ENCODE data around the gene IL15.

The IL15 gene

GRCh38 chr4:141757287-141757686 lies 120.9 kb downstream of the IL15 start:
- no peak overlapping the region for H3K4me3 ChIP-seq (ENCODE audit: low read depth in 1 of 2, low read length in 1 of 2)
- no peaks in the 10 kb centered on the region for H3K4me1 ChIP-seq (ENCODE audit: control insufficient read depth in 1 of 2, insufficient read depth in 1 of 2, low read depth in 1 of 2, low read length in 1 of 2)
- H3K9me3 ChIP-seq = peaks cover 3% of the 10 kb centered on the region
- no peak overlapping the region for H3K27ac ChIP-seq
- no peaks in the 10 kb centered on the region for H3K27me3 ChIP-seq
- TF ChIP-seq, protein P1, sequence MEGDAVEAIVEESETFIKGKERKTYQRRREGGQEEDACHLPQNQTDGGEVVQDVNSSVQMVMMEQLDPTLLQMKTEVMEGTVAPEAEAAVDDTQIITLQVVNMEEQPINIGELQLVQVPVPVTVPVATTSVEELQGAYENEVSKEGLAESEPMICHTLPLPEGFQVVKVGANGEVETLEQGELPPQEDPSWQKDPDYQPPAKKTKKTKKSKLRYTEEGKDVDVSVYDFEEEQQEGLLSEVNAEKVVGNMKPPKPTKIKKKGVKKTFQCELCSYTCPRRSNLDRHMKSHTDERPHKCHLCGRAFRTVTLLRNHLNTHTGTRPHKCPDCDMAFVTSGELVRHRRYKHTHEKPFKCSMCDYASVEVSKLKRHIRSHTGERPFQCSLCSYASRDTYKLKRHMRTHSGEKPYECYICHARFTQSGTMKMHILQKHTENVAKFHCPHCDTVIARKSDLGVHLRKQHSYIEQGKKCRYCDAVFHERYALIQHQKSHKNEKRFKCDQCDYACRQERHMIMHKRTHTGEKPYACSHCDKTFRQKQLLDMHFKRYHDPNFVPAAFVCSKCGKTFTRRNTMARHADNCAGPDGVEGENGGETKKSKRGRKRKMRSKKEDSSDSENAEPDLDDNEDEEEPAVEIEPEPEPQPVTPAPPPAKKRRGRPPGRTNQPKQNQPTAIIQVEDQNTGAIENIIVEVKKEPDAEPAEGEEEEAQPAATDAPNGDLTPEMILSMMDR (IDR thresholded peaks at IDR 0.05) = no peak
- no peaks in the 10 kb centered on the region for H3K36me3 ChIP-seq

DNA sequence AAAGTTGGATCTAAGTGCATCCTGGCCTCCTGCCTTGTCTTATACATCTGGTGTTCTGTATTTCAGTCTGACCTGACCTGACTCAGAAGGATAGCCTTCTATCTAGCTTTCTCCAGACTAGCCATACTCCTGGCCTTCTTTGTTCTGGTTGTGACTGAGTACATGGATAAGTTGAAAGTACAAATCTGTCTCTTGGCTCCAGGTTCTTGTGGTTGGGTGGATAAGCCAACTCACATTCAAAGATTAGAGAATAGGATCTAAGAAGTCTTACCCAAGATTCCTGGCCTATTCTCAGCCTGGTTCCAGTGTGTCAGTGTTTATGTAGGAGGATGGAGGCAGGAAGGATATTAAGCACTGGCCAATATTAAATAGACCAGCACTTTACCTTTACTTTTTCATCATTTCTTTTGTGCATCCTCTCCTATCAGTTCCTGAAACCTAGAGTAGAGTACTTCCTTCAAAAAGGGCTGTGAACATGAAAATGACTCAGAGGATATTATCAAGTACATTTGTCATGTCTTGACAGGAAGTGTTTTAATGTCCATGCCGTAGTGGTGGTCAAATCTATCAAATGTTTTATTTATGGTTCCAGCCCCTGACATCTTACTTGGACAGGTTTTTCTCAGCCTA lies 123.5 kb downstream of the IL15 start:
- Histone ChIP-seq H3K27me3 (no peaks in the 10 kb centered on the region), H3K27ac (no peak overlapping the region), H3K9me3 (peaks cover under 1% of the 10 kb centered on the region)

GRCh38 chr4:141761926-141762325 lies 125.5 kb downstream of the IL15 start:
- Histone ChIP-seq H3K27me3 (no peaks in the 10 kb centered on the region), H3K36me3 (no peaks in the 10 kb centered on the region), H3K27ac (no peak overlapping the region), H3K9me3 (no peaks in the 10 kb centered on the region), H3K4me1 (ENCODE audit: control insufficient read depth in 1 of 2, insufficient read depth in 1 of 2, low read depth in 1 of 2, low read length in 1 of 2) (no peaks in the 10 kb centered on the region), H3K4me3 (ENCODE audit: low read depth in 1 of 2, low read length in 1 of 2) (no peak overlapping the region)
- TF ChIP-seq, protein P1 (IDR thresholded peaks at IDR 0.05) = no peak

More for the DNA sequence above, 123.5 kb downstream of the IL15 start:
- TF ChIP-seq, protein P1 (IDR thresholded peaks at IDR 0.05) = no peak
- H3K4me3 ChIP-seq (ENCODE audit: low read depth in 1 of 2, low read length in 1 of 2) = no peak overlapping the region
- H3K36me3 ChIP-seq = no peaks in the 10 kb centered on the region
- no peaks in the 10 kb centered on the region for H3K4me1 ChIP-seq (ENCODE audit: control insufficient read depth in 1 of 2, insufficient read depth in 1 of 2, low read depth in 1 of 2, low read length in 1 of 2)

DNA sequence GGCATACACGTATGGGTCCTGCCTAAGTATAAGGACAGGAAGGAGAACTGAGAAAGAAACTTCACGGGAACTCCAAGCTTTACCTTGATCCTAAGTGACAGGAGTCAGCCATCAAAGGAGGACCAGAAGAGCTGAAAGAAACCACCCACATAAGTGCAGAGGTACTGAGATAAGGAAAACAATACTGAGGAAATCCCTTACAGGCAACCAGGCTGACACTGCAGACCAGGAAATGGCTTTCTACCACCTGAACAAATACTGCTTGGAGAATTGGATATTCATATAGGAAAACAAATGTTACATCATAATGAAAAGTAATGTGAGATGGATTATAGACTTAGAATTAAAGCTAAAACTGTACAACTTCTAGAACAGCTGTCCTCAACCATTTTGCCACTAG lies 127.0 kb downstream of the IL15 start:
- no peak overlapping the region for H3K27ac ChIP-seq
- no peaks in the 10 kb centered on the region for H3K4me1 ChIP-seq (ENCODE audit: control insufficient read depth in 1 of 2, insufficient read depth in 1 of 2, low read depth in 1 of 2, low read length in 1 of 2)
- no peaks in the 10 kb centered on the region for H3K27me3 ChIP-seq
- no peaks in the 10 kb centered on the region for H3K36me3 ChIP-seq
- TF ChIP-seq, protein P1 (IDR thresholded peaks at IDR 0.05) = no peak
- no peaks in the 10 kb centered on the region for H3K9me3 ChIP-seq
- no peak overlapping the region for H3K4me3 ChIP-seq (ENCODE audit: low read depth in 1 of 2, low read length in 1 of 2)

- TF ChIP-seq, protein P1 (IDR thresholded peaks at IDR 0.05) = no peak
- H3K4me1 ChIP-seq (ENCODE audit: control insufficient read depth in 1 of 2, insufficient read depth in 1 of 2, low read depth in 1 of 2, low read length in 1 of 2) = no peaks in the 10 kb centered on the region
- no peaks in the 10 kb centered on the region for H3K9me3 ChIP-seq
- H3K27me3 ChIP-seq = no peaks in the 10 kb centered on the region
- H3K4me3 ChIP-seq (ENCODE audit: low read depth in 1 of 2, low read length in 1 of 2) = no peak overlapping the region
- H3K36me3 ChIP-seq = no peaks in the 10 kb centered on the region
- H3K27ac ChIP-seq = no peak overlapping the region
Observed at GRCh38 chr4:141768954-141769353, 132.6 kb downstream of the IL15 start.

All from neutrophil (primary cell).